Hypothalamus (tissue), 51 donors: Measurements from ENCODE around the gene KCNJ2.

ENCODE experiments used
- DNase-seq, 51 donors: peaks; one replicate each; lab custom pipeline; 2025; lab: John Stamatoyannopoulos, UW

Gene KCNJ2

GRCh38 chr17:70158180-70158579, 11.2 kb upstream of the KCNJ2 start:
- DNase-seq = no peak

- no peak for DNase-seq
Measured at GRCh38 chr17:70158591-70158990, 10.7 kb upstream of the KCNJ2 start.

DNA sequence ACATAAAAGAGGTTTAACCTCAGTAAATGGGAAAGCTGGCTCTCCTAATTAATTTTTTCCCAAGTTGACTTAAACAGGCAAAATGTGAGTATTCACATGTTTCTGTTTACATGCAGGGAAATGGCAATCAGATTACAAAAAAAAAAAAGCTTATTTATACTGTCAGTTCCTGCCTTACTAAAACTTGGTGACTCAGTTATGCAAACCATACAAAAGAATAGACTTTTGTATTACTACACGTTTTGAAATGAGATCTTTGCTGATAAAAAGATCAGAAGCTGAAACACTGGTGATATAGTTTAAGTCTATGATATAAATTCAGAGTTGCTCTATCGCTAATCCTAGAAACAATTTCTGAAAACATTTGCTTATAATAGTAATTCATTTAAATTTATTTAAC, 9.4 kb upstream of the KCNJ2 start:
- no peak for DNase-seq

GRCh38 chr17:70161519-70161918, 7.8 kb upstream of the KCNJ2 start:
- no peak for DNase-seq

DNA sequence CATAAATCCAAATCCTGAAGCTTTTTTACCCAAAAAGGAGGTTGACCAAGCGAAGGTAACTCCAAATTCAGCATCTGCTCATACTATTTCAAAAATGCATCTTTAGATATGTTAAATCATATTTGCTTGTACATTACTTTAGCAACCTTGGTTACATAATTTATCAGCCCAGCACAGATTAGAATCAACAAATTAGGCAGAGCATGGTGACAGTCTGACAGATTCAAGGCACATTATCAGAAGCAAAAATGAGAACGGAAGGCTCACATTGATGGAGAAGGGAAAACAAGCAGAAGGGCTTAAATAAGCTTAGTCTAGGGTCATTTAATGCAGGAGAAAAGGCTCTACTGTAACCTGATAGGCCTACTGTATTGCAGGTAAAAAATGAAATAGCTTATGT, 3.9 kb upstream of the KCNJ2 start:
- no peak for DNase-seq

DNA sequence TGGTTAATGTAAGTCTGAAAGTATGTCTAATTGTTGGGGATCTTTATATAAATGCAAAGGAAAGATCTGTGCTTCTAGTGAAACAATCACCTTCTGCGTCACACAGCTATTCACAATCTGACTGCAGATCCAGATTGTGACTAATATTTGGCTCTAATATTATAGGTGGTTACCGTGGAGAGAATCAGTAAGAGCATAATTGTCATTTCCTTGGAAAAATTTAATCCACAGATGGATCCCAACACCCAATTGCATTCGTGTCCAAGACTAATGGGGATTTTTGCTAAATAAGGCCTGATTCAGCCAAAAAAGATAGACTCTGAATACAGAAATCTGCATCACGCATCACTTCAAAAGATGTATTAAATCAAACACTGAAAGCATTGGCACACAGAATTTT, 2.7 kb upstream of the KCNJ2 start:
- peak in 1 of 51 donors; percentile 13 for DNase-seq

DNA sequence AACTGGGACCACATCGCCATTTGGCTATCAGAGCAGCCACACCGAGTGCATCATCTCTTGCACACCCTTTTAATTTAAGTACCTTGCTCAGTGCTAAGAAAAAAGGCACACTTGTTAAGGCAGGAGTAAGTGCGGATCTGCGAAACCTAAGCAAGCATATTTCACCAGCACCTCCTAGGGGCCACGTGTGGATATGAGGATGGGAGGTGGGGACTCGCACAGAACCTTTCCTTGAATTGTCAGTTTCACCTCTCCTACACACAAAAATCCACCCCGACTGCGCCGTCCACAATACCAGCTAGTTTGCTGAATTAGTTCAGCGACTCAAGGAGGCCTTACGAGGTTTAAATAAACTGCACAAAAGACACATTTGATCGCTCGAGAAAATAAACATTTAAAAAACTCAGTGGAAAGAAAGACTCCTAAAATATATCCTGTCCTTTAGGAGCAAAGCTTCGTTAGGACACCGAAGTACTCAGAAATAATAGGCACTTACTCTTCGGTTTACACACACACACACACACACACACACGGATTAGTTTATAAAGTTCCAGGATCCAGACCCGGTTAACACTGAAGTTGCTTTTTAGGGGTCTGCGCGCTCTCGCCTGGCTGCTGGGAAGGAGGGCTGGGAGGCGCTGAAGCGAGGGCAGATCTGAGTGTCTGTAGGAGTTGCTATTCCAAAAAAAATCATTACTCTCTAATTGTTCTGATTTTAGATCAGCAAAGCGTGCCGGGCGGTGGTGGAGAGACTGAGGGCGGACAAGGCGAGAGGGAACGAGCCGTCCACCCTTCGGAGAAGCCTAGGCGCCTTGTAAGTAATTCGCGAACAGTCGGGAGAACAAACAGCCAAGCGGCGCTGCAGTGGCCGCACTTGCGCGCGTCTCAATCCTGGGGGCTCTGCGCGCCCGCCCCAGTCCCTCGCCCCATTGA, 1.0 kb upstream of the KCNJ2 start:
- DNase-seq = peak in 45 of 51 donors; percentile 11 to 88 (median 61)

GRCh38 chr17:70169709-70170597, 621 bp downstream of the KCNJ2 start:
- DNase-seq = peak in 3 of 51 donors; percentile 40 to 87 (median 49)

DNA sequence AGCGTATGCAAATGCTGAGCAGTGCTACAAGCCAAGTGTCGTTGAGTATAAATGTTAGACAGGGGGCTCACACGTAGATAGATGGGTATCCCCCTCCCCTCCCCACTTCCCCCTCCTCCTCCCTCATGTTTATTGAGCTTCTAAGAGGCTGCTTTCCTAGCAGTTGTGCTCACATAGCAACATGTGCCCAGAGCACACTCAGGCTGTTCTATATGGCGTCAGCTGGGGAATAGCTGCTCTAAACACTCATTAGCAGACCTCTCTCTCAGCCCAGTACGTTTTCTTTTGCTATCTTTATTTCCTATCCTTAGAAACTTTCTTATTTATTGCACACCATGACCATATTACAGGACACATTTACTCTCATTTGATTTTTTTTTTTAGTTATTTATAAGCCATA, 1.8 kb downstream of the KCNJ2 start:
- peak in 2 of 51 donors; percentile 5 to 30 for DNase-seq

DNA sequence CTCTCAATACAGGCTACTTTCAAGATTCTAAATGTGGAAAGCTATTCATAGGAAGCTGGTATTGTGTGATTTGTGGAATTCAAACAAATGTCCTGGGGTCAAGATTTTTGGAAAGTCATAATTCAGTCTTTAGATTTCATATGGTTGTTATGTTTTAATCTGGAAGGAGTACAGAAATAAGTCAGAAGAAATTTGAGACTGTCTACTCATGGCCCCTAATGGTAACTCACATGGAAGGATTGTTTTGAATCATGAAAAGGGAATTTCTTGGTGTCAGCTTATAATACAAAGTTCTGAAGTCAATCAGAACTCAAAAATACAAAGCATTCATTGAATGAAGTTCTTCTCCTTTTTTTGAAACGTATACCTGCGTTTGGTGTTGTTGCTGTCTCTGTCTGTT, 3.1 kb downstream of the KCNJ2 start:
- no peak for DNase-seq

- peak in 1 of 51 donors; percentile 20 for DNase-seq
Measured at GRCh38 chr17:70172923-70173322, 3.6 kb downstream of the KCNJ2 start.

GRCh38 chr17:70173681-70174080, 4.3 kb downstream of the KCNJ2 start:
- no peak for DNase-seq

- no peak for DNase-seq
Measured at GRCh38 chr17:70181376-70181775, 12.0 kb downstream of the KCNJ2 start.

- DNase-seq = no peak
Measured at GRCh38 chr17:70181866-70182265, 12.5 kb downstream of the KCNJ2 start.

- DNase-seq = no peak
Measured at GRCh38 chr17:70183508-70183907, 14.2 kb downstream of the KCNJ2 start.

GRCh38 chr17:70184207-70184606, 14.9 kb downstream of the KCNJ2 start:
- DNase-seq = no peak

DNA sequence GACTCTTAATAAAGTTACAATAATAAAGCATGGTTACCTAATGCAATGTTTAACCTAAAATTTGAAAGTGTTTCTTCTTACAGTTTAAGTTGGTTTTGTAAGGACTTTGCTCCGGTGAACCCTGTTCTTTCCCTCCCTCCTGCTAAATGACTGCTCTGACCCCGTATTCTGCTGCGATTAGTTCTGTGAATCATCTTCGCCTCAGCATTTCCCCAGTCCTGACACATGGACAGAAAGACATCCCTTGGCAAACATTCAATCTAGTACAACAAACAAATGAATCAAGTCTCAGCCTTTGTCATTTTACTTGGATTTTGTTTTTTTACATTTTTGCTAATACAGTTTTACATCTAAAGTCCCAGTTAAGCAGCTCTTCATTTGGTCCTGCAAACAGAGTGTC, 15.4 kb downstream of the KCNJ2 start:
- DNase-seq = peak in 1 of 51 donors; percentile 57

DNA sequence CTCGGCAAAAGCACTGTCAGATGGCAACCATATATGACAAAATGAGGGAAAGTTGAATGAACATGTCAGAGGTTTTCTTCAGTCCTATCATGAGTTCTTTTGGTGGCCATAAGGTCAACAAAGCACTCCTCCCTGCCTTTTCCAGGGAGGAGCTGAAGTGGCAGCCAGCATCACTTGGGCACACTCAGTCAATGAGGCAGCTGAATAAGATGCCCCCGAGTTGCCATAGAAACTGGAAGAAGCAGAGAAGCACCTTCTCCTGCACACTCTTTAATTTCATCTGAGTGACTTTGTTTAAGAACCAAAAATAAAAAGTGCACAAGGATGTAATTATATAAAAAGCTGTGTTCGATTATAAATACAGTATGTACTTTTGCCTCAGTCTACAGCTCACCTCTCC, 16.0 kb downstream of the KCNJ2 start:
- DNase-seq = peak in 5 of 51 donors; percentile 2 to 58 (median 19)

GRCh38 chr17:70187383-70187782, 18.1 kb downstream of the KCNJ2 start:
- DNase-seq = no peak

DNA sequence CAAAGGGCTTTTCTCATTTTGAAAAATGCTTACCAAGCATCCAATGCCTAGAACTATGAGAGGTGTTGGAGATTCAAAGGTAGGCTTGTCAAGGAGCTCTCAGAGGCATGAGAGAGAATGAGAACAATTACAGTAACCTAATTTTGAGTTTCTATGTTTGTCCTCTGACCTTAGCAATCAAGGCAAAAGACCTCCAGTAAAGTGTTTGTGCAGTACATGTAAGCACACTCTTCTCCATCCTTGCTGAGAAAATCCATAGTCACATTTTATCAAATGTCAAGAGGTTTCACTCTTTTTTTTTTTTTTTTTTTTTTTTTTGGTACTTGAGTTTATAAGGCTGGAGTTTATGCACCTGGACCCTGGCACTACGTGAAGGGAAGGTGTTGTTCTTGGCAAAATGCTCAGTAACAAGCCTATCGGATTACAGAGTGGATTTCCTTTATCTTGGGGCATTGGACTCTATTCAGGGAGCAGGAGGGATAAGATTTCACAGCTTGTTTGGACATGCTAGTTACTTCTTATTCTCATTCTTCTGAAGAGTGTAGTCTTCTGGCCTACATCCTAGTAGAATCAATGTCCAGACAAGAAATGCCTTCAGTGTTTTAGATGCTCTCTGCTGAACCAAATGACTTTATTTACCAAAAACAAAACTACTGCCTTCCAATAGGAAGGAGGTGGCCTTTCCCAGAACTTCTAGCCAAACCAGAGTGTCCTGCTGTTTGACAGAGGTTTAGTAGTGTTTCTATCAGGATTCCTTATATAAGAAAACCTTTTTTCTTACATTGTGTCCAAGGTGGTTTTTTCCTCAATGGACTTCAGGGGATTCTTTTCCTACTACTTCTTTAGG, 21.9 kb downstream of the KCNJ2 start:
- no peak for DNase-seq

DNA sequence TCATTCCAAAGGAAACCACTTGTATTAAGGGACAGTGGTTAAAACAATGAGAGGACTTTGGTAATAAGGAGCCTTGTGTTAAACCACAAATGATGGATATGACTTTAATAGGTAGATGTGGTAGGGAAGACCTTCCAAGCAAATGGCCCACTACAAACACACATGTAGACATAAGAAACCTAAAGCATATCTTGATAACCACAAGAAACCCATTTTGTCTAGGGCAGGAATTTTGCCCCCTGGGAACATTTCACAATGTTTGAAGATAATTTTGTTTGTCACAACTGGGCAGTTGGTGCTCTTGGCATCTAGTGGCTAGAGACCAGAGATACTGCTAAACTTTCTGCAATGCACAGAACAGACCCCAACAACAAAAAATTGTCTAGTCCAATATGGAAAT, 25.8 kb downstream of the KCNJ2 start:
- DNase-seq = no peak
